SK-N-SH treated with all-trans-retinoic acid at 6 μM for 48 hours (cell line): ENCODE results near the gene IL9.

Source experiments
- ATAC-seq: fragments of 200-7000 bp; cut with Tn5 transposase; 3 replicates; pipeline ENCODE4 v1.9.1; 2020; ENCODE audit warnings: mild to moderate bottlenecking, moderate library complexity
- BACH2 ChIP-seq: fragments of 250-450 bp; sonication (Bioruptor Pico); IDR thresholded peaks from 2 replicates; pipeline ENCODE4 v1.9.0; 2021; ENCODE audit warnings: mild to moderate bottlenecking, borderline replicate concordance
- CSRNP3 ChIP-seq: fragments of 250-450 bp; sonication (Bioruptor Pico); IDR thresholded peaks from 2 replicates; pipeline ENCODE4 v1.5.1; 2021; ENCODE audit warnings: mild to moderate bottlenecking, moderate library complexity
- ESRRG ChIP-seq: fragments of 250-450 bp; sonication (Bioruptor Pico); IDR thresholded peaks from 2 replicates; pipeline ENCODE4 v1.6.1; 2021; ENCODE audit warnings: mild to moderate bottlenecking
- GLIS3 ChIP-seq: fragments of 250-450 bp; sonication (Bioruptor Pico); IDR thresholded peaks from 2 replicates; pipeline ENCODE4 v1.5.0; 2020; ENCODE audit warnings: mild to moderate bottlenecking, moderate library complexity
- ISL1 ChIP-seq: fragments of 250-450 bp; sonication (Bioruptor Pico); IDR thresholded peaks from 2 replicates; pipeline ENCODE4 v2.1.2; 2022; ENCODE audit warnings: mild to moderate bottlenecking, moderate library complexity
- OSR1 ChIP-seq: fragments of 250-450 bp; sonication (Bioruptor Pico); IDR thresholded peaks from 2 replicates; pipeline ENCODE4 v1.8.0; 2022; ENCODE audit warnings: moderate library complexity, mild to moderate bottlenecking, inconsistent platforms
- PPARA ChIP-seq: fragments of 250-450 bp; sonication (Bioruptor Pico); IDR thresholded peaks from 2 replicates; pipeline ENCODE4 v1.5.0; 2020; ENCODE audit warnings: mild to moderate bottlenecking, borderline replicate concordance
- RARB ChIP-seq: fragments of 250-450 bp; sonication (Bioruptor Pico); IDR thresholded peaks from 2 replicates; pipeline ENCODE4 v1.8.0; 2021; ENCODE audit warnings: mild to moderate bottlenecking, moderate library complexity
- SNAI2 ChIP-seq: fragments of 250-450 bp; sonication (Bioruptor Pico); IDR thresholded peaks from 2 replicates; pipeline ENCODE4 v1.5.0; 2020; ENCODE audit warnings: mild to moderate bottlenecking, moderate library complexity
- TCF4 ChIP-seq: fragments of 250-450 bp; sonication (Bioruptor Pico); IDR thresholded peaks from 2 replicates; pipeline ENCODE4 v1.8.0; 2021; ENCODE audit warnings: mild to moderate bottlenecking, moderate library complexity, borderline replicate concordance
- TOX ChIP-seq: fragments of 250-450 bp; sonication (Bioruptor Pico); IDR thresholded peaks from 2 replicates; pipeline ENCODE4 v1.8.0; 2021; ENCODE audit warnings: mild to moderate bottlenecking, moderate library complexity, borderline replicate concordance
- ZFP3 ChIP-seq: fragments of 250-450 bp; sonication (Bioruptor Pico); IDR thresholded peaks from 2 replicates; pipeline ENCODE4 v1.5.0; 2020; ENCODE audit warnings: mild to moderate bottlenecking, moderate library complexity
- ZFP30 ChIP-seq: fragments of 450-650 bp; formaldehyde crosslinking; IDR thresholded peaks from 2 replicates; pipeline ENCODE4 v1.5.0; 2022; ENCODE audit warnings: mild to moderate bottlenecking, moderate library complexity
- ZNF565 ChIP-seq: fragments of 450-650 bp; formaldehyde crosslinking; conservative IDR thresholded peaks from 2 replicates; pipeline ENCODE4 v1.5.0; 2020; ENCODE audit warnings: low read depth, mild to moderate bottlenecking, moderate library complexity
- ZNF70 ChIP-seq: fragments of 450-650 bp; formaldehyde crosslinking; IDR thresholded peaks from 2 replicates; pipeline ENCODE4 v1.5.0; 2020; ENCODE audit warnings: mild to moderate bottlenecking, moderate library complexity
- ZNF8 ChIP-seq: fragments of 450-650 bp; formaldehyde crosslinking; IDR thresholded peaks from 2 replicates; pipeline ENCODE4 v1.5.0; 2020; ENCODE audit warnings: mild to moderate bottlenecking, moderate library complexity
- TF ChIP-seq, protein P1 (sequence below): fragments of 250-450 bp; sonication (Bioruptor Pico); IDR thresholded peaks from 2 replicates; pipeline ENCODE4 v1.5.1; 2020; ENCODE audit warnings: low read depth, mild to moderate bottlenecking, moderate library complexity
- TF ChIP-seq, protein P2 (sequence below): fragments of 250-450 bp; sonication (Bioruptor Pico); IDR thresholded peaks from 2 replicates; pipeline ENCODE4 v1.8.0; 2020; ENCODE audit warnings: mild to moderate bottlenecking, moderate library complexity, borderline replicate concordance
- TF ChIP-seq, protein P3 (sequence below): fragments of 250-450 bp; sonication (Bioruptor Pico); IDR thresholded peaks from 2 replicates; pipeline ENCODE4 v1.8.0; 2021; ENCODE audit warnings: low read depth, mild to moderate bottlenecking, moderate library complexity, borderline replicate concordance
- TF ChIP-seq, protein P4 (sequence below): fragments of 250-450 bp; sonication (Bioruptor Pico); IDR thresholded peaks from 2 replicates; pipeline ENCODE4 v1.5.0; 2020; ENCODE audit warnings: mild to moderate bottlenecking, moderate library complexity

Gene IL9

GRCh38 chr5:135880278-135880677, 15.4 kb downstream of the IL9 start:
- TF ChIP-seq, protein P1, sequence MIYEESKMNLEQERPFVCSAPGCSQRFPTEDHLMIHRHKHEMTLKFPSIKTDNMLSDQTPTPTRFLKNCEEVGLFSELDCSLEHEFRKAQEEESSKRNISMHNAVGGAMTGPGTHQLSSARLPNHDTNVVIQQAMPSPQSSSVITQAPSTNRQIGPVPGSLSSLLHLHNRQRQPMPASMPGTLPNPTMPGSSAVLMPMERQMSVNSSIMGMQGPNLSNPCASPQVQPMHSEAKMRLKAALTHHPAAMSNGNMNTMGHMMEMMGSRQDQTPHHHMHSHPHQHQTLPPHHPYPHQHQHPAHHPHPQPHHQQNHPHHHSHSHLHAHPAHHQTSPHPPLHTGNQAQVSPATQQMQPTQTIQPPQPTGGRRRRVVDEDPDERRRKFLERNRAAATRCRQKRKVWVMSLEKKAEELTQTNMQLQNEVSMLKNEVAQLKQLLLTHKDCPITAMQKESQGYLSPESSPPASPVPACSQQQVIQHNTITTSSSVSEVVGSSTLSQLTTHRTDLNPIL (CRISPR knock-in tag) = no peak
- TF ChIP-seq ZNF70 (CRISPR knock-in tag) (no peak), TCF4 (CRISPR knock-in tag) (no peak)
- ATAC-seq = peak; percentile 83

GRCh38 chr5:135879591-135879990, 16.1 kb downstream of the IL9 start:
- TF ChIP-seq, protein P2, sequence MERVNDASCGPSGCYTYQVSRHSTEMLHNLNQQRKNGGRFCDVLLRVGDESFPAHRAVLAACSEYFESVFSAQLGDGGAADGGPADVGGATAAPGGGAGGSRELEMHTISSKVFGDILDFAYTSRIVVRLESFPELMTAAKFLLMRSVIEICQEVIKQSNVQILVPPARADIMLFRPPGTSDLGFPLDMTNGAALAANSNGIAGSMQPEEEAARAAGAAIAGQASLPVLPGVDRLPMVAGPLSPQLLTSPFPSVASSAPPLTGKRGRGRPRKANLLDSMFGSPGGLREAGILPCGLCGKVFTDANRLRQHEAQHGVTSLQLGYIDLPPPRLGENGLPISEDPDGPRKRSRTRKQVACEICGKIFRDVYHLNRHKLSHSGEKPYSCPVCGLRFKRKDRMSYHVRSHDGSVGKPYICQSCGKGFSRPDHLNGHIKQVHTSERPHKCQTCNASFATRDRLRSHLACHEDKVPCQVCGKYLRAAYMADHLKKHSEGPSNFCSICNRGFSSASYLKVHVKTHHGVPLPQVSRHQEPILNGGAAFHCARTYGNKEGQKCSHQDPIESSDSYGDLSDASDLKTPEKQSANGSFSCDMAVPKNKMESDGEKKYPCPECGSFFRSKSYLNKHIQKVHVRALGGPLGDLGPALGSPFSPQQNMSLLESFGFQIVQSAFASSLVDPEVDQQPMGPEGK (CRISPR knock-in tag) = no peak
- no peak for TF ChIP-seq GLIS3 (CRISPR knock-in tag)
- TF ChIP-seq TCF4 (CRISPR knock-in tag) = no peak
- TF ChIP-seq OSR1 (CRISPR knock-in tag) = no peak
- no peak for TF ChIP-seq RARB (CRISPR knock-in tag)
- no peak for TF ChIP-seq ZFP30 (CRISPR knock-in tag)
- no peak for TF ChIP-seq PPARA
- TF ChIP-seq, protein P1 (CRISPR knock-in tag) = no peak
- TF ChIP-seq, protein P3, sequence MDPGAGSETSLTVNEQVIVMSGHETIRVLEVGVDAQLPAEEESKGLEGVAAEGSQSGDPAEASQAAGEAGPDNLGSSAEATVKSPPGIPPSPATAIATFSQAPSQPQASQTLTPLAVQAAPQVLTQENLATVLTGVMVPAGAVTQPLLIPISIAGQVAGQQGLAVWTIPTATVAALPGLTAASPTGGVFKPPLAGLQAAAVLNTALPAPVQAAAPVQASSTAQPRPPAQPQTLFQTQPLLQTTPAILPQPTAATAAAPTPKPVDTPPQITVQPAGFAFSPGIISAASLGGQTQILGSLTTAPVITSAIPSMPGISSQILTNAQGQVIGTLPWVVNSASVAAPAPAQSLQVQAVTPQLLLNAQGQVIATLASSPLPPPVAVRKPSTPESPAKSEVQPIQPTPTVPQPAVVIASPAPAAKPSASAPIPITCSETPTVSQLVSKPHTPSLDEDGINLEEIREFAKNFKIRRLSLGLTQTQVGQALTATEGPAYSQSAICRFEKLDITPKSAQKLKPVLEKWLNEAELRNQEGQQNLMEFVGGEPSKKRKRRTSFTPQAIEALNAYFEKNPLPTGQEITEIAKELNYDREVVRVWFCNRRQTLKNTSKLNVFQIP (CRISPR knock-in tag) = no peak
- TF ChIP-seq ZNF565 = no peak
- TF ChIP-seq ZFP3 (CRISPR knock-in tag) = no peak
- TF ChIP-seq TOX (CRISPR knock-in tag) = no peak
- TF ChIP-seq ISL1 (CRISPR knock-in tag) = no peak
- TF ChIP-seq ZNF70 (CRISPR knock-in tag) = no peak
- no peak for TF ChIP-seq SNAI2 (CRISPR knock-in tag)
- no peak for TF ChIP-seq ZNF8 (CRISPR knock-in tag)
- TF ChIP-seq CSRNP3 = no peak
- TF ChIP-seq ESRRG (CRISPR knock-in tag) = no peak
- TF ChIP-seq, protein P4, sequence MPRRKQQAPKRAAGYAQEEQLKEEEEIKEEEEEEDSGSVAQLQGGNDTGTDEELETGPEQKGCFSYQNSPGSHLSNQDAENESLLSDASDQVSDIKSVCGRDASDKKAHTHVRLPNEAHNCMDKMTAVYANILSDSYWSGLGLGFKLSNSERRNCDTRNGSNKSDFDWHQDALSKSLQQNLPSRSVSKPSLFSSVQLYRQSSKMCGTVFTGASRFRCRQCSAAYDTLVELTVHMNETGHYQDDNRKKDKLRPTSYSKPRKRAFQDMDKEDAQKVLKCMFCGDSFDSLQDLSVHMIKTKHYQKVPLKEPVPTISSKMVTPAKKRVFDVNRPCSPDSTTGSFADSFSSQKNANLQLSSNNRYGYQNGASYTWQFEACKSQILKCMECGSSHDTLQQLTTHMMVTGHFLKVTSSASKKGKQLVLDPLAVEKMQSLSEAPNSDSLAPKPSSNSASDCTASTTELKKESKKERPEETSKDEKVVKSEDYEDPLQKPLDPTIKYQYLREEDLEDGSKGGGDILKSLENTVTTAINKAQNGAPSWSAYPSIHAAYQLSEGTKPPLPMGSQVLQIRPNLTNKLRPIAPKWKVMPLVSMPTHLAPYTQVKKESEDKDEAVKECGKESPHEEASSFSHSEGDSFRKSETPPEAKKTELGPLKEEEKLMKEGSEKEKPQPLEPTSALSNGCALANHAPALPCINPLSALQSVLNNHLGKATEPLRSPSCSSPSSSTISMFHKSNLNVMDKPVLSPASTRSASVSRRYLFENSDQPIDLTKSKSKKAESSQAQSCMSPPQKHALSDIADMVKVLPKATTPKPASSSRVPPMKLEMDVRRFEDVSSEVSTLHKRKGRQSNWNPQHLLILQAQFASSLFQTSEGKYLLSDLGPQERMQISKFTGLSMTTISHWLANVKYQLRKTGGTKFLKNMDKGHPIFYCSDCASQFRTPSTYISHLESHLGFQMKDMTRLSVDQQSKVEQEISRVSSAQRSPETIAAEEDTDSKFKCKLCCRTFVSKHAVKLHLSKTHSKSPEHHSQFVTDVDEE (CRISPR knock-in tag) = no peak
- TF ChIP-seq BACH2 = no peak
- no peak for ATAC-seq

DNA sequence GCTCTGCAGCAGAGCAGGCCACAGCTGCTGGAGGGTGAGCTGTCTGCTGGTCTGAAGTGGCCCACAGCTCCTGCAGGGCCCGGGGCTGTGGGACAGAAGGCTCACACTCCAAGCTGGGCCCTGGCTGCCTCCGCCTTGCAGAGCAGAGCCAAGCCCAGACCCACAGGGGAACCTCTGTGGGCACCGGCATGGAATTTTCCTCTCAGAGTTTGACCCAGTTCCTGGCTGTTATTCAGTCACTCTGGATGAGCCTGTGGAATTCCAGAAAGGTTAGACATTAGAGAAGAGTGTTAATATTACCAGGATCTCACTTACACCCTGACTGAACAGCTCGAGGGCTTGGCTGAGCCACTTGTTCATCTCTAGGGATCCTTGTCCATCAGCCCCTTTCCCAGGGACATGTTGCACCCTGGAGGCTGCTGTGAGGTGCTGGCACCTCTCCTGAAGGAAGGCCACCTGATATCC, 17.5 kb downstream of the IL9 start:
- ATAC-seq = no peak; the same call in 2 of the 3 replicates
- no peak for TF ChIP-seq SNAI2 (CRISPR knock-in tag)
- no peak for TF ChIP-seq PPARA
- no peak for TF ChIP-seq GLIS3 (CRISPR knock-in tag)
- TF ChIP-seq, protein P4 (CRISPR knock-in tag) = no peak
- TF ChIP-seq TCF4 (CRISPR knock-in tag) = no peak
- no peak for TF ChIP-seq ZNF8 (CRISPR knock-in tag)
- TF ChIP-seq ZNF70 (CRISPR knock-in tag) = no peak
- no peak for TF ChIP-seq RARB (CRISPR knock-in tag)
- TF ChIP-seq ZFP3 (CRISPR knock-in tag) = no peak
- TF ChIP-seq, protein P1 (CRISPR knock-in tag) = no peak
- TF ChIP-seq OSR1 (CRISPR knock-in tag) = no peak
- TF ChIP-seq ZFP30 (CRISPR knock-in tag) = no peak
- no peak for TF ChIP-seq ISL1 (CRISPR knock-in tag)
- TF ChIP-seq ZNF565 = no peak
